BLaER1 treated with 17β-estradiol and CSF1 and Interleukin-3, amounts not matched to agents 10 nM and 100 nM (cell line): Measurements from ENCODE around the gene LHX6.

Source experiments
- H3K27ac ChIP-seq, 11 experiments: shearing (Covaris generic); formaldehyde crosslinking; 2 replicates each; pipeline ENCODE4 v1.8.1; 2022
- H3K27me3 ChIP-seq, 11 experiments: shearing (Covaris generic); formaldehyde crosslinking; 2 replicates each; pipeline ENCODE4 v1.8.1; 2022
- H3K36me3 ChIP-seq, 11 experiments: shearing (Covaris generic); formaldehyde crosslinking; 2 replicates each; pipeline ENCODE4 v1.8.1; 2022
- H3K4me1 ChIP-seq, 10 experiments: shearing (Covaris generic); formaldehyde crosslinking; 2 replicates each; pipeline ENCODE4 v1.8.1; 2022
- H3K4me2 ChIP-seq, 11 experiments: shearing (Covaris generic); formaldehyde crosslinking; 2 replicates each; pipeline ENCODE4 v1.8.1; 2022
- H3K4me3 ChIP-seq, 10 experiments: shearing (Covaris generic); formaldehyde crosslinking; 2 replicates each; pipeline ENCODE4 v1.8.1; 2022
- H3K9ac ChIP-seq, 11 experiments: shearing (Covaris generic); formaldehyde crosslinking; 2 replicates each; pipeline ENCODE4 v1.8.1; 2022
- H3K9me3 ChIP-seq, 11 experiments: shearing (Covaris generic); formaldehyde crosslinking; replicated peaks in 1 of 11; 2 replicates each; pipeline ENCODE4 v1.8.1; 2022
- H4K20me1 ChIP-seq, 11 experiments: shearing (Covaris generic); formaldehyde crosslinking; 2 replicates each; pipeline ENCODE4 v1.8.1; 2022
- Cebpa-rat ChIP-seq, 11 experiments: shearing (Covaris generic); IDR thresholded peaks; 2 replicates each; pipeline ENCODE4 v1.8.1; 2022

LHX6 gene

DNA sequence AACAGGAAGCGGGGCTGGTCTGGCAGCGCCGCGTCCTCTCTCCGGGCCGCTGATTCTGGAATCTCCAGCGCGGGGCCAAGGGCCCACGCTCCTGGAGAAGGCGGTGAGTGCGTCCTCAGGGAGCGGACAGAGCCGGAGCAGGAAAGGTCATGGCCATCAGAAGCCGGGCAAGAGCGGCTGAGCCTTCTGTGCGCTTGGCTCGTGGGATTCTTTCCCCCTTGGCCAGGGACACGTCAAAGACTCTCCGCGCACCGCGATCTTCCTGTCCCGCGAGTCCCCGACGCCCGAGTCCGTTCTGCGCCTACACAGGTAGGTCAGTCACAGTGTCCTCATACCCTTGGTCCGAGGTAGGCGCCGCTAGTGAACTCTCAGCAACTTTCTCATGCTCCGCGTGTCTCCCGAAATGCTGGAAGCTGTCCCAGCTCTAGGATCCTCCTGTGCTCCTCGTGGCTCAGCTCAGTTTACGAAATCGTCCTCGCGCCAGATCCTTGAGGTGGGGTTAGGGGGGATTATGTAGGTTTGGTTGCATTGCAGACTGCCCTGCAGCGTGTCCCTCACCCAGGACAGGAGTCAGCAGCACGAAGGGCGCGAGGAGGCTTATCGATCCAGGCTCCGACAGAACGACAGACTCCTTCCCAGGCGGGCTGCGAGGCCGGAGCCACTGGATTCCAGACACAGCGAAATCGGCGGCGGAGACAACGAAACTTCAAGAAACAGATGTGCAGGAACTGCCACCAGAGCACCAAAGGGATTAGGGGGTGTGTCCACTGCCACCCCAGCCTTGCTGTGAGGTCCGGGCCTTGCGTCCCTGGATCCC, 8.7 kb downstream of the LHX6 start:
- peaks cover 52 to 84% (median 77%) of the 10 kb centered on the region in 11 experiments for H3K27me3 ChIP-seq
- H4K20me1 ChIP-seq: peaks cover 0 to 20% (median 0%) of the 10 kb centered on the region in 11 experiments; a peak in 2 of 22 replicates
- H3K36me3 ChIP-seq: no peaks in the 10 kb centered on the region
- H3K9me3 ChIP-seq: peaks cover 0 to 11% (median 0%) of the 10 kb centered on the region in 11 experiments; a peak in 6 of 22 replicates
- peak overlapping the region; percentile 36 to 67 (median 52); a peak in 15 of 20 replicates for H3K4me3 ChIP-seq
- TF ChIP-seq Cebpa-rat (IDR thresholded peaks at IDR 0.05): no peak
- H3K4me1 ChIP-seq: peaks cover 46 to 68% (median 64%) of the 10 kb centered on the region in 10 experiments
- peak overlapping the region in 7 of 11 experiments; percentile 62 to 71 (median 67); a peak in 10 of 22 replicates for H3K9ac ChIP-seq
- H3K27ac ChIP-seq: peak overlapping the region in 8 of 11 experiments; percentile 64 to 79 (median 74); a peak in 14 of 22 replicates
- peak overlapping the region; percentile 89 to 98 (median 95) for H3K4me2 ChIP-seq

DNA sequence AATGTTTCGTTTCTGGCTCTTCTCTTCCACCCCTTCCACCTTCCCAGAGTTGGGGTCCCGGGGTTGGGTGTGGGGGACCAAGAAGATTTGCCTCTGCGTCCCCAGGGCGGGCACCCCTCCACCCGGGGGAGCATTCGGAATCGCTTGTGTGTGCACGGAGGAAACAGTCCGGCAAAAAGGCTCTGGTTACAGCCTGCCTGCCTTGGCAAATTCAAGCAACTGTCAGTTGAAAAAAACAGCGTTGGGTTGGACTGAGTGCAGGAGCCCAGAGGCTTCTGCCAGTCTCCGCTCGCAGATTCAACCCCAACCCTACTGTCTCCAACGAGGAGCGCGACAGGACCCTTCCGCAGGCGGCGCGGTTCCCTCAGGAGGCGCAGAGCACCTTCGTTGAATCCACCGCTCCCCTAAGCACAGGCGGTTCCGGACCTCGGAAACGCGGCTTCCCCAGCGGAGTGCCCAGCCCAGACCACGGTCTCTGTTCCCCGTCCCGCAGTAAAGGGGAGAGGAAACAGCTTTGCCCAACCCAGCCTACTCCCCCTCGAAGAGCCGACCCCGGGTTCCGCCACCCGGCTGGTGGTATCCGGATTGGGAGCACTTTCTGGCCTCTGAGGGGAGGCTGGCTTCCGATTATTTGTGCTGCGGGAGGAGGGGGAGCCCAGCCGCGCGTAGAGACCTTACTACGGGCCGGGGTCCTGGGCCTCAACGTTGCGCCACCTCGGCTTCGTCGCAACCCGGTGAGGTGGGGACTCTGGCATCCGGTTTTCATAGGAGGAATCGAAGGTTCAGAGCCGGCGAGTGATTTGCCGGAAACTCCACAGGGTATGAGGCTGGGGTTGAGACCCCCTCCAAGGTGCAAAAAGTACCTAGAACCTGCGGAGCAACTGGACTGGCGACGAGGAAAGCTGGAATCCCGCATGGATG, 9.6 kb downstream of the LHX6 start:
- H3K4me2 ChIP-seq: peak overlapping the region; percentile 89 to 98 (median 95)
- peaks cover 53 to 87% (median 79%) of the 10 kb centered on the region in 11 experiments for H3K27me3 ChIP-seq
- H3K9me3 ChIP-seq: peaks cover 0 to 11% (median 0%) of the 10 kb centered on the region in 11 experiments; a peak in 6 of 22 replicates
- peaks cover 46 to 70% (median 66%) of the 10 kb centered on the region in 10 experiments for H3K4me1 ChIP-seq
- no peaks in the 10 kb centered on the region for H3K36me3 ChIP-seq
- peak overlapping the region; percentile 36 to 67 (median 52); a peak in 19 of 20 replicates for H3K4me3 ChIP-seq
- peak overlapping the region in 9 of 11 experiments; percentile 8 to 79 (median 73); a peak in 17 of 22 replicates for H3K27ac ChIP-seq
- peak in 2 of 11 experiments; percentile 32 to 83; a peak in 3 of 22 replicates for TF ChIP-seq Cebpa-rat (IDR thresholded peaks at IDR 0.05)
- H3K9ac ChIP-seq: peak overlapping the region; percentile 39 to 71 (median 65); a peak in 19 of 22 replicates
- peaks cover 0 to 20% (median 0%) of the 10 kb centered on the region in 11 experiments; a peak in 2 of 22 replicates for H4K20me1 ChIP-seq

DNA sequence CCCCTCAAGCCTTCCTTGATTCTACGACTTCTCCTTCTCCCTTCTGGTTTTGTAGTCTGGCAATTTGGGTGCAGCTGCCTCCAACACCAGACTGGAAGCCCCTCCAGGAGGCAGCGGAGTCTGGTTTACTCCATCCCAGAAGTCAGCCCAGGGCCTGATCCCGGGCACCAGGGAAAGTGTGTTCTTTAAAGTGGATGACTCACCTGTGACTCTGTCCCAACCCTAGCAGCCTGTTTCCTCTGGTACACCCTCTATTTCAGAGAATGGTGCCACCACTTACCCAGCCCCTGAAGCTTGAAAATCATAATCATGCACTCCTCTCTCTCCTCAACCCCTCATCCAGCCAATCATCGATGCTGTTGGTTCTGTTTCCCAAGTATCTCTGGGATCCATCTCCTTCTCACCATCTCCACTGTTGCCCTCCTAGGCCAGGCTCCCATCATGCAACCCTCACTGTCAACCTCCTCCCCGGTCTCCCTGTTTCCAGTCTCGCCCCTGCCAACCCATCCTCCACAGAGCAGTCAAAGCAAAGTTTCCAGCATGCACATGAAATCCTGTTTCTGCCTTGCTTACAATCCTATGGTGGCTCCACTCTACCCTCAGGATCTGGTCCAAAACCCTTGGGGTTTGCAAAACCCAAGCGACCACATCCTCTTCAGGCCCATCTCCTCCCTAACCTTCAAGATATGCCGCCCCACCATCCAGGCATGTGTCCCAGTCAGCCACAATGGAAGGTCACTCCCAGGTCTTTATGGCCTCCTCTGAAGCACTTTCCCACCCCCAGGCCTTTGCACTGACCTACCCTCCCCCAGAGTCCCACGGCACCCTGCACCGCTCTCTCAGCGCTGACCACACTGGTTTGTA, 10.5 kb downstream of the LHX6 start:
- Histone ChIP-seq H3K36me3 (no peaks in the 10 kb centered on the region), H3K4me3 (peak overlapping the region; percentile 36 to 67 (median 52); a peak in 19 of 20 replicates), H3K4me1 (peaks cover 51 to 76% (median 68%) of the 10 kb centered on the region in 10 experiments), H3K4me2 (peak overlapping the region; percentile 89 to 98 (median 95)), H3K9me3 (peaks cover 0 to 11% (median 0%) of the 10 kb centered on the region in 11 experiments; a peak in 6 of 22 replicates), H3K9ac (peak overlapping the region in 10 of 11 experiments; percentile 39 to 71 (median 66); a peak in 18 of 22 replicates), H3K27me3 (peaks cover 62 to 95% (median 83%) of the 10 kb centered on the region in 11 experiments), H3K27ac (peak overlapping the region in 8 of 11 experiments; percentile 64 to 79 (median 74); a peak in 16 of 22 replicates), H4K20me1 (peaks cover 0 to 21% (median 0%) of the 10 kb centered on the region in 11 experiments; a peak in 2 of 22 replicates)
- peak in 1 of 11 experiments; percentile 42; a peak in 2 of 22 replicates for TF ChIP-seq Cebpa-rat (IDR thresholded peaks at IDR 0.05)

DNA sequence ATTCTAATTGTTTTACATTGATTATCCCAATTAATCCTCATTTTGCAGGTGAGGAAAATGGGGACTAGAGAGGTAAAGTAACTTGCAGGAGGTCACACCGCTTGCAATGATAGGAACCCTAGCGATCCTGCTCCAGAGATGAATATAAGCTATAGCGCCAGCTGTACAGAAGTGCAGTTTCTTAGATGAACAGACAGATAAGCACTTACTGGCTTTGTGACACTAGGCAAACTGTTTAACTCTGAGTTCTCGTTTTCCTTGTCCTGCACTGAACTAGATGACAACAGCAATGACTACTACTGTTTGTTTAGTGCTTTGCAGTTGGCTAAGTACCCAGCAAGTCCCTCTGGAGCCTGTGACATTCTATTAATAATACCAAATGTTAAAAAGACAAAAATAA, 11.1 kb downstream of the LHX6 start:
- Histone ChIP-seq H3K27me3 (peaks cover 69 to 96% (median 84%) of the 10 kb centered on the region in 11 experiments), H3K4me2 (peak overlapping the region; percentile 89 to 98 (median 95); a peak in 21 of 22 replicates)

DNA sequence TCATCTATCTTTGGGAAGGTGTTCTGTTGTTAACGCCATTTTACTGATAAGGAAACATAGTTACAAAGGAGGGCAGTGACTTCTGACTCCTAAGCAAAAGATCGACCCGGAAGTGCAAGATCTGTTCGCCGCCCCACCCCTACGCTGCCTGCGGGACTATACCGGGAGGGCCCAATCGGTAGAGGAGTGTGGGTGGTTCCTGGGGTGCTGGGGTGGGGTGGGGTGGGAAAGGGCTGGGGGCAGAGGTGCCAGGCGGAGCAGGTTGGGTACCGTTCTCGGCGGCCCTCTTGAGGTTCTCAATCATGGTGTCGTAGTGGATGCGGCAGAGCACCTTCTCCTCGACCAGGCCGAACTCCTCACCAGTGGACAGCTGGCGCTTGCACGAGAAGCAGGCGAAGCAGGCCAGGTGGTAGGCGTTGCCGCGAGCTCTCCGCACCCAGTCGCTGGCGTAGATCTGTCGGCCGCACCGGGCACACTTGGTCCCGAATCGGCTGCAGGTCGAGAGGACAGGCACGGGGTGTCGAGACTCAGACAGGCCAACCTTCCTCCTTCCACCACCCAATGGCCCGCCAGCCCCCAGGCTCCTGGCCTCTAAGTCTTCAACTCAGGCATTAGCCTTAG, 11.8 kb downstream of the LHX6 start:
- no peak for TF ChIP-seq Cebpa-rat (IDR thresholded peaks at IDR 0.05)
- H3K9me3 ChIP-seq: peaks cover 0 to 11% (median 0%) of the 10 kb centered on the region in 11 experiments; a peak in 6 of 22 replicates
- peaks cover 72 to 97% (median 87%) of the 10 kb centered on the region in 11 experiments for H3K27me3 ChIP-seq
- no peak overlapping the region for H3K4me3 ChIP-seq
- H3K27ac ChIP-seq: no peak overlapping the region
- peaks cover 38 to 67% (median 59%) of the 10 kb centered on the region in 10 experiments for H3K4me1 ChIP-seq
- no peak overlapping the region for H3K9ac ChIP-seq
- peaks cover 0 to 26% (median 0%) of the 10 kb centered on the region in 11 experiments; a peak in 2 of 22 replicates for H4K20me1 ChIP-seq
- peak overlapping the region in 9 of 11 experiments; percentile 90 to 98 (median 95); a peak in 16 of 22 replicates for H3K4me2 ChIP-seq
- H3K36me3 ChIP-seq: no peaks in the 10 kb centered on the region

More for the DNA sequence above, 11.1 kb downstream of the LHX6 start:
- TF ChIP-seq Cebpa-rat (IDR thresholded peaks at IDR 0.05): no peak
- Histone ChIP-seq H3K27ac (peak overlapping the region in 5 of 11 experiments; percentile 69 to 79 (median 75); a peak in 9 of 22 replicates), H3K4me3 (no peak overlapping the region), H4K20me1 (peaks cover 0 to 26% (median 0%) of the 10 kb centered on the region in 11 experiments; a peak in 2 of 22 replicates), H3K36me3 (no peaks in the 10 kb centered on the region), H3K9ac (peak overlapping the region in 1 of 11 experiments; percentile 67; a peak in 2 of 22 replicates), H3K9me3 (peaks cover 0 to 11% (median 0%) of the 10 kb centered on the region in 11 experiments; a peak in 6 of 22 replicates), H3K4me1 (peaks cover 45 to 74% (median 65%) of the 10 kb centered on the region in 10 experiments)

DNA sequence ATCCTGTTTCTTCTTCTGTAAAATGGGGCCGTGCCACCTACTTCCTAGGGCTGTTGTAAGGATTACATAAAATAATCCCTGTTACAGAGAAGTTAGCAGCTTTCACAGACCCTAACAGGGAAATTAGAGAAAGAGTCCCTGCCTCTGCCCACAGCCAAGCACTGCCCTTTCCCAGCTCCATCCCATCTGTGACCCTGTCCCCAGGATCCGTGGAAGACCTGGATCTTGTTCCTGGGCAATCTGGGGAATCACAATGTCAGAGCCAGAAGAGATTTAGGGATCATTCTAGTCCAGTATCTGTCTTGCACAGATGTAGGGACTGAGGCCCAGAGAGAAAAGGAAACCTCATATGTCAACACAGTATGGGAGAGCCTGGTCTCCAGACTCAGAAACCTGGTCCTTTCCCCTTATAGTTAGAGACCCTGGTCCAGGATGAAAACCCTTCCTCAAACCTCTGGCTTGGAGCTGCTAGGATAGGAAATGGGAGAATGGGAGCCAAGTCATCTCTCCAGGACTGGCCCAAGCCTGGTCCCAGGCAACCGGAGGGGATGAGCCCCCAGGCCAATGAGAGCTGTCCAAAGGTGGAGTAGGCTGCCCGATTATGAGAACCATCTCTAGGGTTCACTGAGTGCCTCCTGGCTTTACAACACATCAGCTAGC, 12.5 kb downstream of the LHX6 start:
- Histone ChIP-seq H4K20me1 (peaks cover 0 to 26% (median 0%) of the 10 kb centered on the region in 11 experiments; a peak in 2 of 22 replicates), H3K27me3 (peaks cover 67 to 97% (median 84%) of the 10 kb centered on the region in 11 experiments)

More for the DNA sequence above, 12.5 kb downstream of the LHX6 start:
- Histone ChIP-seq H3K4me1 (peaks cover 31 to 61% (median 54%) of the 10 kb centered on the region in 10 experiments), H3K9me3 (peaks cover 0 to 11% (median 0%) of the 10 kb centered on the region in 11 experiments; a peak in 6 of 22 replicates), H3K36me3 (no peaks in the 10 kb centered on the region), H3K4me2 (no peak overlapping the region; a peak in 1 of 22 replicates), H3K9ac (no peak overlapping the region), H3K4me3 (no peak overlapping the region), H3K27ac (no peak overlapping the region)
- no peak for TF ChIP-seq Cebpa-rat (IDR thresholded peaks at IDR 0.05)
